Mesenchymal stem cell (in vitro differentiated cells and primary cell): ENCODE data around the gene SYNJ2.

Experiments
- DNase-seq: peaks from one replicate; pipeline ENCODE4 v3.0.0-alpha.2; 2013
- H2AFZ ChIP-seq: one replicate; pipeline ENCODE4 v1.6.1; 2013; ENCODE audit warnings: low read depth, mild to moderate bottlenecking, control low read depth, inconsistent platforms, low read length, moderate library complexity
- H2AK5ac ChIP-seq: 2 replicates; pipeline ENCODE4 v1.6.1; 2013; ENCODE audit warnings: low read length, moderate library complexity, mild to moderate bottlenecking, inconsistent platforms; ENCODE audit not compliant: severe bottlenecking
- H2BK120ac ChIP-seq: one replicate; pipeline ENCODE4 v1.6.1; 2013; ENCODE audit warnings: low read depth, mild to moderate bottlenecking, inconsistent platforms, low read length, moderate library complexity
- H2BK12ac ChIP-seq, 2 experiments: one replicate each; pipeline ENCODE4 v1.6.1; 2013; ENCODE audit warnings: inconsistent platforms in 2 of 2, low read length in 2 of 2, mild to moderate bottlenecking in 2 of 2, moderate library complexity in 2 of 2, control low read depth in 1 of 2
- H2BK15ac ChIP-seq: one replicate; pipeline ENCODE4 v1.6.1; 2013; ENCODE audit warnings: mild to moderate bottlenecking, low read depth, inconsistent platforms; ENCODE audit not compliant: poor library complexity, severe bottlenecking
- H2BK5ac ChIP-seq: 2 replicates; pipeline ENCODE4 v1.6.1; 2013; ENCODE audit warnings: low read depth, mild to moderate bottlenecking, low read length, control low read depth, inconsistent platforms; ENCODE audit not compliant: poor library complexity, severe bottlenecking
- H3K14ac ChIP-seq, 2 experiments: one replicate each; pipeline ENCODE4 v1.6.1; 2013; ENCODE audit warnings: inconsistent platforms in 2 of 2, low read length in 2 of 2, control low read depth in 1 of 2, mild to moderate bottlenecking in 1 of 2, moderate library complexity in 1 of 2
- H3K18ac ChIP-seq, 2 experiments: one replicate each; pipeline ENCODE4 v1.6.1; 2013; ENCODE audit warnings: inconsistent platforms in 2 of 2, low read length in 2 of 2, control low read depth in 1 of 2, low read depth in 1 of 2, mild to moderate bottlenecking in 1 of 2
- H3K23ac ChIP-seq, 2 experiments: one replicate each; pipeline ENCODE4 v1.6.1; 2013; ENCODE audit warnings: inconsistent platforms in 2 of 2, low read length in 2 of 2, mild to moderate bottlenecking in 2 of 2, moderate library complexity in 2 of 2, control low read depth in 1 of 2
- H3K27ac ChIP-seq: 2 replicates; pipeline ENCODE4 v1.5.1; 2013; ENCODE audit warnings: mild to moderate bottlenecking, moderate library complexity, low read length, control low read depth, inconsistent platforms; ENCODE audit not compliant: poor library complexity, severe bottlenecking
- H3K27me3 ChIP-seq, 2 experiments: 2 replicates each; pipeline versions ENCODE4 v1.6.1 to v1.7.0; 2013; ENCODE audit warnings: low read length in 2 of 2, mild to moderate bottlenecking in 2 of 2, moderate library complexity in 2 of 2, control low read depth in 1 of 2, inconsistent platforms in 1 of 2; ENCODE audit not compliant: control insufficient read depth in 1 of 2, insufficient read depth in 1 of 2
- H3K36me3 ChIP-seq, 2 experiments: 2 replicates each; pipeline versions ENCODE4 v1.6.1 to v1.7.0; 2013; ENCODE audit warnings: low read length in 2 of 2, control low read depth in 1 of 2, inconsistent platforms in 1 of 2, low read depth in 1 of 2, mild to moderate bottlenecking in 1 of 2; ENCODE audit not compliant: insufficient read depth in 2 of 2, control insufficient read depth in 1 of 2
- H3K4ac ChIP-seq, 2 experiments: one replicate each; pipeline ENCODE4 v1.6.1; 2013; ENCODE audit warnings: inconsistent platforms in 2 of 2, low read length in 2 of 2, mild to moderate bottlenecking in 2 of 2, moderate library complexity in 2 of 2, control low read depth in 1 of 2, low read depth in 1 of 2
- H3K4me1 ChIP-seq: 2 replicates; pipeline ENCODE4 v1.6.1; 2013; ENCODE audit warnings: low read depth, low read length, control low read depth; ENCODE audit not compliant: control insufficient read depth, insufficient read depth
- H3K4me2 ChIP-seq: 2 replicates; pipeline ENCODE4 v1.6.1; 2013; ENCODE audit warnings: low read length, mild to moderate bottlenecking, inconsistent platforms; ENCODE audit not compliant: poor library complexity, severe bottlenecking
- H3K4me3 ChIP-seq, 2 experiments: 2 replicates each; pipeline versions ENCODE4 v1.5.1 to v1.7.0; 2013; ENCODE audit warnings: low read length in 2 of 2, mild to moderate bottlenecking in 2 of 2, control low read depth in 1 of 2, low read depth in 1 of 2; ENCODE audit not compliant: insufficient read depth in 1 of 2
- H3K79me1 ChIP-seq: replicated peaks from 2 replicates; pipeline ENCODE4 v1.6.1; 2013; ENCODE audit warnings: mild to moderate bottlenecking, control low read depth, low read length, inconsistent platforms; ENCODE audit not compliant: poor library complexity, severe bottlenecking
- H3K9ac ChIP-seq: 2 replicates; pipeline ENCODE4 v1.7.0; 2013; ENCODE audit warnings: mild to moderate bottlenecking, low read length, moderate library complexity
- H3K9me3 ChIP-seq: 2 replicates; pipeline ENCODE4 v1.7.0; 2013; ENCODE audit warnings: mild to moderate bottlenecking, low read length; ENCODE audit not compliant: control insufficient read depth
- H4K8ac ChIP-seq: one replicate; pipeline ENCODE4 v1.6.1; 2013; ENCODE audit warnings: inconsistent platforms, mild to moderate bottlenecking, low read length, moderate library complexity
- H4K91ac ChIP-seq: one replicate; pipeline ENCODE4 v1.6.1; 2013; ENCODE audit warnings: mild to moderate bottlenecking, low read length, inconsistent platforms
- whole genome bisulfite sequencing: methylation state at CpG from one replicate; pipeline ENCODE4 v1.1.7; 2013; ENCODE audit warnings: mixed read lengths; 5-methylcytosine and 5-hydroxymethylcytosine counted together

Gene SYNJ2

DNA sequence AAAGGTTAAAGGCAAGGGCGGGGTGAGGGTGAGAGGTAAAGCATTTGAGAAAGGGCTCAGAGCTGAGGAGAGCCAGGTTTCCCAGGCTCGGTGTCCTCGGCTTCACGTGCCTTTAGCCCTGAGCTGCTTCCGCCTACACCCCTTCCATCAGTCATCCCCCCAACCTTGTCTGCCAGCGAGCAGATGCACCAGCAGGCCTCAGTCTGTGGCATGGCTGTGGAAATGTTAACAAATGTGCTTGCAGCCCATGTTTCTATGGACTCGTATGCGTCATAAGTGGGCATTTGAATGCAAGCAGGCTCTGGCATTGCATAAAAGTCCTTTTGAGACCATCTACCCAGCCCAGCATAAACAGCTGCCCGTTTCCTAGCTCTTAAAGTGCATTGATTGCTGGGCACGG, 88.8 kb downstream of the SYNJ2 start:
- Histone ChIP-seq H3K23ac (no peak overlapping the region), H3K27ac (no peak overlapping the region), H3K79me1 (peaks cover 20% of the 10 kb centered on the region), H2BK120ac (no peak overlapping the region), H3K4me3 (no peak overlapping the region), H3K9ac (peak overlapping the region; percentile 30), H4K8ac (no peak overlapping the region), H3K18ac (no peak overlapping the region), H4K91ac (no peak overlapping the region), H3K4ac (no peak overlapping the region), H3K14ac (no peak overlapping the region), H2BK5ac (no peak overlapping the region), H3K4me1 (peaks cover 24% of the 10 kb centered on the region), H2BK15ac (no peak overlapping the region), H2BK12ac (no peak overlapping the region), H3K9me3 (no peaks in the 10 kb centered on the region), H3K4me2 (no peak overlapping the region), H2AK5ac (no peak overlapping the region), H3K36me3 (peaks cover 63 to 86% of the 10 kb centered on the region in 2 experiments), H2AFZ (no peak overlapping the region), H3K27me3 (no peaks in the 10 kb centered on the region)
- 97% methylated on average over 9 of the region's 10 CpGs for WGBS
- no peak for DNase-seq

DNA sequence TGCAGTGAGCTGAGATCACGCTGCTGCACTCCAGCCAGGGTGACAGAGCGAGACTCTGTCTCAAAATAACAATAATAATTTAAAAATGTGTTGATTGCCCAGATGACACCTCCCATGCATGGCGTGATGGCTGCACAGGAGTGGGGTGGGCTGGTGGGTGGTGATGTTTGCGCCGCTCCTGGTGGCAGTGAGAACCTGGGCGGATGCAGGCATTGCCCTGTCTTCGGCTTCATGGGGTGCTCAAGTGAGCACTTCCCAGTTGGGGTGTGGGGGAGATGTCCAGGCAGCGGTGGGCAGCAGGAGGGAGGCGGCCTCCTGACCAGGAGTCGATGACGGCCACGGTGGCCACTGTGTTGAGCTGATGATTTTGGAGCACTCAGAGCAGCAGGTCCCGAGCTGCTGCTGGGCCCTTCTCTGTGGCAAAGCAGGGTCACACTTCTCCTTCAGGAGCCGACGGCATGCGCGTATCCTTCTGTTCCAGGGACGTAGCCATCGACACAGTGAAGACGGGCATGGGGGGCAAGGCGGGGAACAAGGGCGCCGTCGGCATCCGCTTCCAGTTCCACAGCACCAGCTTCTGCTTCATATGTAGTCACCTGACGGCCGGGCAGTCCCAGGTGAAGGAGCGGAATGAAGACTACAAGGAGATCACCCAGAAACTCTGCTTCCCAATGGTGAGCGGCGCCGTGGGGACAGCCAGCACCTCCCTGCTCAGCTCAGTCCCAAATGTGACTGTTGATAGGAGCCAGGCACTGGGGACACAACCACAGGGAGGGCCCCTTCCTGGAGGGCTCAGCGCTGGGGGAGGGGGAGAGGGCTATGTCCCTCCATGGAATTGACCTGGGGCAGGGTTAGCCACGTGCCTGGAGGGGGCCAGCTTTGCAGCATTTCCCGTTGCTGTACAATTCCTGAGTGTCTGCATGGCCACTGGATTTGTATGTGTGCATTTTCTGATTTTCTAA, 89.7 kb downstream of the SYNJ2 start:
- peak overlapping the region in 1 of 2 experiments; percentile 70 for H3K4ac ChIP-seq
- H3K18ac ChIP-seq: peak overlapping the region; percentile 12 to 90
- H3K4me3 ChIP-seq: no peak overlapping the region
- H3K23ac ChIP-seq: peak overlapping the region in 1 of 2 experiments; percentile 32
- H4K8ac ChIP-seq: peak overlapping the region; percentile 68
- peak overlapping the region in 1 of 2 experiments; percentile 83 for H3K14ac ChIP-seq
- H2AK5ac ChIP-seq: peak overlapping the region; percentile 72
- H2AFZ ChIP-seq: no peak overlapping the region
- peaks cover 18% of the 10 kb centered on the region for H3K79me1 ChIP-seq
- peak overlapping the region; percentile 48 for H3K9ac ChIP-seq
- H3K9me3 ChIP-seq: no peaks in the 10 kb centered on the region
- peaks cover 24% of the 10 kb centered on the region for H3K4me1 ChIP-seq
- no peak overlapping the region for H2BK120ac ChIP-seq
- H2BK15ac ChIP-seq: peak overlapping the region; percentile 41
- H3K27ac ChIP-seq: peak overlapping the region; percentile 12
- no peak overlapping the region for H2BK5ac ChIP-seq
- H4K91ac ChIP-seq: peak overlapping the region; percentile 41
- H3K4me2 ChIP-seq: no peak overlapping the region
- H3K36me3 ChIP-seq: peaks cover 66 to 86% of the 10 kb centered on the region in 2 experiments
- 87% methylated on average over 33 of the region's 34 CpGs for WGBS
- DNase-seq: no peak
- peak overlapping the region in 1 of 2 experiments; percentile 4 for H2BK12ac ChIP-seq
- H3K27me3 ChIP-seq: no peaks in the 10 kb centered on the region

DNA sequence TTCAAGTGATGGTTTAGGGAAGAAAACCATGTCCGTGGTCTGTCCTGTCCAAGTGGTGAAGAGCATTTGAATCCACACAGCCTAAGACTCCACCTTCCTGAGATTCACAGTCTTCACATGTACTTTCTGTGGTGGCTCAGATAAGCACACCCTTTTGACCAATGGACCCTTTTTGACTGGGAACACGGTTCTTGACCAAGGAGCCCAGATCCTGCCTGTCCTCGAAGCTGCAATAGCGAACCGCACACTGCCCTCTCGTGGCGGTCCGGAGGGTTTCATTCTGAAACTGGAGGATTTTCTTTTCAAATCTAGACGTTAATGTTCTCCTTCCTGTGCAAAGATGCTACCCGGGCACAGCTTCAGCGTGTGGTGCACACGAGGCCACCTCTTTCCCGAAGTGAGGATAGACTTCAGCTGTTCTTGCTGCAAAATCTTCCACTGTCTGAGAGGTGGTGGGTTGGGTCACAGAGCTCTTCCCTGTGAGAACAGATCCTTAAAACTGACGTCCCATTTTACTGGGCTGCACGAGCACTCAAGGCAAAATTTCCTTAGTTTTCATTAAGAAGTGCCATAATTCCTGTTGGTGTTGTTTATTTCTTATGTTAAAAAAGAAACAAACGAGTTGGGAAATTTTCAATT, 90.5 kb downstream of the SYNJ2 start:
- DNase-seq: peak; percentile 70
- no peak overlapping the region for H2BK120ac ChIP-seq
- peak overlapping the region; percentile 12 for H3K27ac ChIP-seq
- no peak overlapping the region for H2AFZ ChIP-seq
- peak overlapping the region; percentile 68 for H4K8ac ChIP-seq
- peaks cover 20% of the 10 kb centered on the region for H3K79me1 ChIP-seq
- H3K23ac ChIP-seq: peak overlapping the region in 1 of 2 experiments; percentile 32
- H3K27me3 ChIP-seq: no peaks in the 10 kb centered on the region
- H2AK5ac ChIP-seq: peak overlapping the region; percentile 3
- H3K4me1 ChIP-seq: peaks cover 24% of the 10 kb centered on the region
- H4K91ac ChIP-seq: no peak overlapping the region
- H3K18ac ChIP-seq: peak overlapping the region in 1 of 2 experiments; percentile 90
- H3K4me2 ChIP-seq: no peak overlapping the region
- peak overlapping the region; percentile 48 for H3K9ac ChIP-seq
- H2BK5ac ChIP-seq: no peak overlapping the region
- no peak overlapping the region for H3K4me3 ChIP-seq
- H3K14ac ChIP-seq: no peak overlapping the region
- no peak overlapping the region for H2BK15ac ChIP-seq
- no peaks in the 10 kb centered on the region for H3K9me3 ChIP-seq
- peak overlapping the region in 1 of 2 experiments; percentile 86 for H2BK12ac ChIP-seq
- H3K36me3 ChIP-seq: peaks cover 66 to 85% of the 10 kb centered on the region in 2 experiments
- H3K4ac ChIP-seq: no peak overlapping the region
- WGBS: 27% methylated on average over 15 of the region's 16 CpGs

DNA sequence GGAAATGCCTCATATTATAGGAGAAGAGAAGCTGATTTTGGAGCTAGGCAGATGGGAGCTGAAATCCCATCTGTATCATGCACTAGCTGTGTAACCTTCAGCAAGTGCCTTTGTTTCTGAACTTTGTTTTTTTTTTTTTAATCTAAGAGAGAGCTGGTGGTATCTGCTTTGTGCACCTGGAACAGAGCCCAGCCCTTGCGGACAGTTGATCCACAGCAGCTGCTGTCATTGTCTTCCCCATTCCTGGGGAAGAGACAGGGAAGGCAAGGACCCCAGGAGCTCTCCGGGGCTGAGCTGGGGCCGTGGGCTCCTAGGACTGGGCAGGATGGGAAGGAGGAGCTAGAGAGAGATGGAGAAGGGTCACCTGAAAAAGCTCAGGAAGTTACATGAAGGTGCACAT, 92.1 kb downstream of the SYNJ2 start:
- Histone ChIP-seq H2BK15ac (no peak overlapping the region), H3K27ac (no peak overlapping the region), H3K79me1 (peaks cover 24% of the 10 kb centered on the region), H3K9ac (no peak overlapping the region), H3K23ac (no peak overlapping the region), H3K4me3 (no peak overlapping the region), H2AK5ac (no peak overlapping the region), H3K4ac (no peak overlapping the region), H3K9me3 (no peaks in the 10 kb centered on the region), H2BK5ac (no peak overlapping the region), H2BK12ac (no peak overlapping the region), H2BK120ac (no peak overlapping the region), H4K8ac (no peak overlapping the region), H3K36me3 (peaks cover 63 to 85% of the 10 kb centered on the region in 2 experiments), H3K18ac (no peak overlapping the region), H2AFZ (no peak overlapping the region), H3K4me1 (peaks cover 12% of the 10 kb centered on the region), H4K91ac (no peak overlapping the region), H3K4me2 (no peak overlapping the region), H3K14ac (no peak overlapping the region), H3K27me3 (no peaks in the 10 kb centered on the region)
- 98% methylated on average over 3 of the region's 3 CpGs for WGBS
- DNase-seq: no peak
